GM21737 (cell line): ENCODE results near the gene GMNN.
"Not testable (repeated sequence)": the region's sequence is repeated elsewhere in the genome, so short reads cannot be mapped to it uniquely, and the experiment has no call there.

Experiments used
- ATAC-seq: cut with Tn5 transposase; IDR thresholded peaks from one replicate; pipeline ENCODE4 v1.9.1; 2021; ENCODE audit warnings: mild to moderate bottlenecking, moderate library complexity; ENCODE audit not compliant: unreplicated experiment

GMNN gene

DNA sequence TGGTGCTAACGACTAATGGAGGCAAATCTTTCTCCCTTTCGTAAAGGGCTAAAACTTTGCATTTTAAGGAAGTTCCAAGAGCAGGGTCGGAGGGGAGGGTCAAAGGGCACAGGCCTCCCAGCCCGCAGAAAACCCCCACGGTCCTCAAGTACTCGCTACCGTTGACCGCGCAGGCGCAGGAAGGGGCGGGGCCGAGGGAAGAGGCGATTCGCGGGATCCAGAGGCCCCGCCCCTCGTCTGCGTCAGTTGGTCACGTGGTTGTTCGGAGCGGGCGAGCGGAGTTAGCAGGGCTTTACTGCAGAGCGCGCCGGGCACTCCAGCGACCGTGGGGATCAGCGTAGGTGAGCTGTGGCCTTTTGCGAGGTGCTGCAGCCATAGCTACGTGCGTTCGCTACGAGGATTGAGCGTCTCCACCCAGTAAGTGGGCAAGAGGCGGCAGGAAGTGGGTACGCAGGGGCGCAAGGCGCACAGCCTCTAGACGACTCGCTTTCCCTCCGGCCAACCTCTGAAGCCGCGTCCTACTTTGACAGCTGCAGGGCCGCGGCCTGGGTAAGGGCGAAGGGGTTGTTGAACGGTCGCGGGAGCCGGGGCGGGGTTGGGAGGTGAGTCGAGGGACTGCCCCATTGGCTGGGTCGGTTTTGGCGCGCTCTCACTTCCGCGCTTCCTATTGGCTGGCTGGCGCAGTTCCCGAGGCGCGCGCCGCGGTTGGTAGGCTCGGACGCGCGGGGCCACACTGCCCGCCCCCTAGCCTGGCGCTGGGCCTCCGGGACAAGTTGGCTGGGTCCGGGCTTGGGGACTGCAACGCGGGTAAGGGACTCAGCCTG lies at the start of gene GMNN:
GMNN (plus strand) TSS at position 242 of the 824 bp plus-strand sequence. CDS start 2,310 bp downstream, outside the sequence.
- ATAC-seq: peak; percentile 91

DNA sequence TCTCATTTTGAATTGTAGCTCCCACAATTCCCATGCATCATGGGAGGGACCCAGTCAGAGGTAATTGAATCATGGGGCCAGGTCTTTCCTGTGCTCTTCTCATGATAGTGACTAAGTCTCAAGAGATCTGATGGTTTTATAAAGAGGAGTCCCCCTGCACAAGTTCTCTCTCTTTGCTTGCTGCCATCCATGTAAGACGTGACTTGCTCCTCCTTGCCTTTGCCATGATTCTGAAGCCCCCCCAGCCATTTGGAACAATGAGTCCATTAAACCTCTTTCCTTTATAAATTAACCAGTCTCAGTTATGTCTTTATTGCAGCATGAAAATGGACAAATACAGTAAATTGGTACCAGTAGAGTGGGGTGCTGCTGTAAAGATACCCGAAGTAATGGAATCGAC lies 44.1 kb upstream of the GMNN start:
- ATAC-seq: not testable (repeated sequence)

DNA sequence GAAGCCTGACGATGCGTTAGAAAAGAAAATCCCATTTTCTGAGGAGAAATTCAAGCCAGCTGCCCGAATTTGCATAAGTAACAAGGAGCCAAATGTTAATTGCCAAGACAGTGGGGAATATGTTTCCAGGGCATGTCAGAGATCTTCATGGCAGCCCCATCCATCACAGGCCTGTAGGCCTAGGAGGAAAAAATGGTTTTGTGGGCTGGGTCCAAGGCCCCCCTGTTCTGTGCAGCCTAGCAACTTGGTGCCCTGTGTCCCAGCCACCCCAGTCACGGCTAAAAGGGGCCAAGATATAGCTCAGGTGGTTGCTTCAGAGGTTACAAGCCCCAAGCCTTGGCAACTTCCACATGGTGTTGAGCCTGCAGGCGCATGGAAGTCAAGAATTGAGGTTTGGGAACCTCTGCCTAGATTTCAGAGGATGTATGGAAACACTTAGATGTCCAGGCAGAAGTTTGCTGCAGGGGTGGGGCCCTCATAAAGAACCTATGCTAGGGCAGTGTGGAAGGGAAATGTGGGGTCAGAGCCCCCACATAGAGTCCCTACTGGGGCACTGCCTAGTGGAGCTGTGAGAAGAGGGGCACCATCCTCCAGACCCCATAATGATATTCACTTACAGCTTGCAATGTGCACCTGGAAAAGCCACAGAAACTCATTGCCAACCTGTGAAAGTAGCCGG lies 43.1 kb upstream of the GMNN start:
- not testable (repeated sequence) for ATAC-seq

DNA sequence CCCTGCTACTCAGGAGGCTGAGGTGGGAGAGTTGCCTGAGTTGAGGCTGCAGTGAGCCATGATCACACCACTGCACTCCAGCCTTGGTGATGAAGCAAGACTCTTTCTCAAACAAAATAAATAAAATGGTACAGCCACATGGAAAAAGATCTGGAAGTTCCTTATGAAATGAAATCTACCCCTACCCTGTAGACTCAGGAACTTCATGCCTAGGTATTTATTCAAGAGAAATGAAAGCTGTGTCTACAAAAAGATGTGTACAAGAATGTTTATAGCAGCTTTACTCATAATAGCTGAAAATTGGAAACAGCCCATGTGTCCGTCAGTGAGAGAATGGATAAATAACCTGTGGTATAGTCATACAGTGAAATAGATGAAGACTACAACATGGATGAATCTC lies 40.6 kb upstream of the GMNN start:
- ATAC-seq: no peak

DNA sequence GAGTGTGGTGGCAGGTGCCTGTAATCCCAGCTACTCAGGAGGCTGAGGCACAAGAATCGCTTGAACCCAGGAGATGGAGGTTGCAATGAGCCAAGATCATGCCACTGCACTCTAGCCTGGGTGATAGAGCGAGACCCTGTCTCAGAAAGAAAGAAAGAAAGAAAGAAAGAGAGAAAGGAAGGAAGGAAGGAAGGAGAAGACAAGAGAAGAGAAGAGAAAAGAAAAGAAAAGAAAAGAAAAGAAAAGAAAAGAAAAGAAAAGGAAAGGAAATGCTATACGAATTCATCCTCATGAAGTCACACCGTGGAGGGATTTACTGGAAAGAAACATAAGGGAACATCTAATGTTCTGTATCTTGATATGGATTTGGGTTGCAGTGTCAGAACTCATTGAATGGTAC lies 40.0 kb upstream of the GMNN start:
- not testable (repeated sequence) for ATAC-seq

DNA sequence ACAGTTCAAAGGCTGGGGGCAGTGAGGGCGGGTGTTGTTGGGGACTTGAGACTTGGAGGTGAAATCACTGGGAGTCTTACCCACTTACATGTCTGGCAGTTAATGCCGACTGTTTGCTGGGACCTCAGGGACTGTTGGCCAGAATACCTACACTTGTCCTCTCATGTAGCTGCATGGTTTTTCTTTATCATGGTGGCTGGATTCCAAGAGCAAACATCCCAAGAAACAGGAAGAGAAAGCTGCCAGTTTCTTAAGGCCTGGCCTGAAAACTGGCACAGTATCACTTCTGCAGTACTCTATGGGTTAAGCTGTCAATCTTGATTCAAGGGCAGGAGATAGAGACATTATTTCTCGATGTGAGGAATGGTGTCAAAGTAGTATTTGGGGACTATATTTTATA lies 36.0 kb upstream of the GMNN start:
- no peak for ATAC-seq

DNA sequence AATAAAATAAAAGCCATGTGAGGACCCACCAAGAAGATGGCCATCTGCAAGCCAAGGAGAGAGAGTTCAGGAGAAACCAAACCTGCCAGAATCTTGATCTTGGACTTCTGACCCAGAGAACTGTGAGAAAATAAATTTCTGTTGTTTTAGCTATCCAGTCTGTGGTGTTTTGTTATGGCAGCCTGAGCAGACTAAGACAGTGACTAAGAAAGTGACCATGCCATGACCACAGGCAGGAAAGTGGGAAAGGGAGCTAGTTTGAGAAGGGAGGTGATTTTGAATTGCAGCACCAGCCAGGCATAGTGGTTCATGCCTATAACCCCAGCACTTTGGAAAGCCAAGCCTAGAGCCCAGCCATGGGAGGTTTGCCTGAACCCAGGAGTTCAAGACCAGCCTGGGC lies 33.9 kb upstream of the GMNN start:
- no peak for ATAC-seq

DNA sequence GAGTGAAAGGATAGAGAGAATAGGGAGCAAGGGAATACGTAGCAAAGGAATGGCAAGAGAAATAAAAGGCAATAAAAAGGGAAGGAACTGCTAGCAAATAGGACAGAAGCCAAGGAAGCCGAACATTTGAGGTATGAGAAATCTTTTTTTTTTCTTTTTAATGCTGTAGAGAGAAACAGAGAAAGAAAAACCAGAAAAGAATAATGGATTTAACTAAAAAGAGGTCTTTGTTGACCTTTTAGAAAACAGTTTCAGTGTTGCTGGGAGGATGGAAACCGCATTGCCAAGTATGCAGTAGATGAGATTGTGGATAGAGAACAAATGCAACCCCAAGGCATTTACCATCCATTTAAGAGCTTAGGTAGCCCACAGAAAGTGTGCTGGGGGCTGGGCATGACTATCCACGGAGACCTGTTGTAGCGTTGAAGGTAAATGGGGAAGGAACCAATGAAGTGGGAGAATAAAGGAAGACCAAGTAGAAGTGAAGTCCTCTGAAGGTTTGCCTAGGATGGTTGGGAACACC lies 32.5 kb upstream of the GMNN start:
- ATAC-seq: no peak

DNA sequence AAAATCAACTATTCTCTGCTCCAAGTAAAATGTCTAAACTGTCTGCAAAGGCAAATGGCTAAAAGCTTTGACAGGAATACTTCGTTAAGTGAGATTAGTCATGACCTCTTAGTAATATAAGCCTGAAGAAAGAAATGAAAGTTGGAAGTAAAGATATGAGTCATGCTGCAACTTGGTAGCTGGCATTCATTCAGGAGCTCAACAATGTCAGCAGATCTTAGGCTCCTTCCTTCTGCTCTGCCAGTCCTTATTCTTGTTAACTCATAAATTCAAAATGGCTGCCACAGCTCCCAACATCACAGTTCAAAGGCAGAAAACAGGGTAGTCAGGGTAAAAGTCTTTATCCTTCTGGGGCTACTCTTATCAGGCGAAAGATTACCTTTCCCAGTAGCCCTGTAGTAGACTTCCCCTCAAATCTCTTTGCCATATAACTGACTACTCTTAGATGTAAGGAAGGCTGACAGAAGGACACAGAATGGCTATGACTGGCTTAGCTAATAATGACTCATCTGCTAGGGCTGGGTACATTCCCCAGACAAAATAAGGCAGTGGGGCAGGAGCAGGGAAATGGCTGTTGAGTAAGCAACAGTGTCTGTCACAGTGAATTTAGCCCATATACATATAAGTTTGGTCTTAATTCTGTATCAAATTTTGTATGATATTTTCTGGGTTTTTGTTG lies 31.3 kb upstream of the GMNN start:
- peak; percentile 88 for ATAC-seq

DNA sequence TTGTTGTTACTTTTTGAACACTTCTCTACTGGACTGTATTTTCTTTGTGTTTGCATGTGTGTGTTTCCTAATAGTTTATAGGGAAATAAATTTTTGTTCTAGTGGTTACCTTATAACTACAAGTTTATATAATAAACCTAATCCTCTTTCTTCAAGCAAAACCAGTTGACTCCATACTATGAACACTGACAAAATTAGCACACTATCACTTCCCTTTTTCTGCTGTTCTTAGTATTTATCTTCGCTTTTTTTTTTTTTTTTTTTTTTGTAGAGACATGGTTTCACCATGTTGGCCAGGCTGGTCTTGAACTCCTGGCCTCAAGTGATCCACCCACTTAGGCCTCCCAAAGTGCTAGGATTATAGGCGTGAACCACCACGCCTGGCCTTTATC lies 30.8 kb upstream of the GMNN start:
- ATAC-seq: no peak

DNA sequence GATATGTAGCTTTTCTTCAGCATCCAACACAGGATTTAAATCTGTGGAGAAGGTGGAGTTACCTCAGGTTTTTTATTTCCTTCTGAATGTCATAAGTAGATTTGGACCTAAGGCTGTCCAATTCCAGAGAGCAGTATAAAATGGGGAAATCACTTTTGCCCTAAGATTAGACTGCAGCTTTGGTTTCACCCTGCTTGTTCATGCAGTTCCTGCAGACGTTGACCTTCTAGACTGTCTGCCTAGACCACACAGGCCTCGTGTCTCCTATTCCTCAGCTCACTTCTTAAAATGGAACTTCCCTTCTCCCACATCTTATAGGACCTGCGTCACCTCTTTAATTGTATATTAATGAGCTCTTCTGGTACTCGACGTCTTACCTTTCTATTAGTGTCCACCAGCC lies 29.8 kb upstream of the GMNN start:
- no peak for ATAC-seq

DNA sequence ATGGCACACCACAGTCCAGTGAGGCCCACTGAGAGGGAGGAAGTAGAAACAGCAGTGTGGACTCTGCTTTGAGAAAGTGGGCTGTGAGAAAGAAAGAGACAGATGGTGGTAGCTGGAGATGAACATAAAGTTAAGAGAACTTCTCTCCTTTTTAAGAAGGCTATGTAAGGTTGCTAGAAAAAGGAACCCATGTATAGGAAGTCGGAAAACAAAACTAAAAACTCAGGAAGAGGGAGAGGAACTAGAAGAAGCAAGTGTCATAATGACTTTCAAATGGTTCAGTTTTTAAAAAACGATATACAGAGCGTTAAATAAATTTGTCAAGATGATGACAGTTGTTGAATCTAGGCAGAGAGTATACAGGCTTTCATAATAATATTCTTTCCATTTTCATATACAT lies 25.4 kb upstream of the GMNN start:
- no peak for ATAC-seq

DNA sequence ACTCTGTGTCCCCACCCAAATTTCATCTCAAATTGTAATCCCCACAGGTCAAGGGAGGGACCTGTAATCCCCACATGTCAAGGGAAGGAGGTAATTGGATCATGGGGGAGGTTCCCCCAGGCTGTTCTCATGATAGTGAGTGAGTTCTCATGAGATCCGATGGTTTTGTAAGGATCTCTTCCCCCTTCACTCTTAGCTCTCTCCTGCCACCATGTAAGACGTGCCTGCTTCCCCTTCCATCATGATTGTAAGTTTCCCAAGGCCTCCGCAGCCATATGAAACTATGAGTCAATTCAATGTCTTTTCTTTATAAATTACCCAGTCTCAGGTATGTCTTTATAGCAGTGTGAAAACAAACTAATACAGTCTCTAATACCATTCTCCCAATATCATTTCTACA lies 23.9 kb upstream of the GMNN start:
- not testable (repeated sequence) for ATAC-seq

DNA sequence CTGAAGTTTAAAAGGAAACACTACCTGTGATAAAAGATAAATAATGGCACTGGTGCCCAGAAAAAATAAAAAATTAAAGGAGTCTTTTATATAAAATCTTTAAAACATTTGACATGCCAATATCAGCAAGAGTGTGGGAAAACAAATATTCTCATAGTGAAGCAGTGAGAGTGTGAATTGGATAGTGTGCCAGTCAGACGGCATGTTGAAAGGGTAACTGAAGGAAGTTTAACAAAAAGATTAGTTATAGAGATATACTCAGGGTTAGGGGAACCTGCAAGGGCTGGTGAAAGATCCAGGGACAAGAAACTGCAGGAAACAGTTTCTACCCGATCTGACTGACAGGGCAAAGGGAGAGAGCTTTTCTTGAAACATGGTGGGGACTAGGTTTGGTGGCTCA lies 22.2 kb upstream of the GMNN start:
- no peak for ATAC-seq

DNA sequence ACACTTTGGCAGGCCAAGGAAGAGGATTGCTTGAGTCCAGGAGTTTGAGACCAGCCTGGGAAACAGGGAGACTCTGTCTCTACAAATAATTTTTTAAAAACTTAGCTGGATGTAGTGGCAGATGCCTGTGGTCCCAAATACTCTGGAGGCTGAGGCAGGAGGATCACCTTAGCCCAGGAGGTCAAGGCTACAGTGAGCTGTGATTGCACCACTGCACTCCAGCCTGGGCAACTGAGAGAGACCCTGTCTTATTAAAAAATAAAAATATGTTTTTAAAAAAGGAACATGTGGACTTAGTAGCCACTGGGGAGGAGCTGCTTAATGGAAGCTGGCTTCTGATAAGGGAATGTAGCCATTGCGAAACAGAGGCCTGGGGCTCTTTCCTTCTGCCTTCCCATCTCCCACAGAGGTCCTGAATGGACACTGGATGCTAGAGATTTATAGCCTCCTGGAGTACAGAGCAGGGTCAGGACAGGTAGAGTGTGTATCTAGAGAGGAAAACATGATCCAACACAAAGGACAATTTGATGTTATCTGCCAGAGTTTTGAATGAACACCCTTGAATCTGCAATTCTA lies 21.7 kb upstream of the GMNN start:
- no peak for ATAC-seq

DNA sequence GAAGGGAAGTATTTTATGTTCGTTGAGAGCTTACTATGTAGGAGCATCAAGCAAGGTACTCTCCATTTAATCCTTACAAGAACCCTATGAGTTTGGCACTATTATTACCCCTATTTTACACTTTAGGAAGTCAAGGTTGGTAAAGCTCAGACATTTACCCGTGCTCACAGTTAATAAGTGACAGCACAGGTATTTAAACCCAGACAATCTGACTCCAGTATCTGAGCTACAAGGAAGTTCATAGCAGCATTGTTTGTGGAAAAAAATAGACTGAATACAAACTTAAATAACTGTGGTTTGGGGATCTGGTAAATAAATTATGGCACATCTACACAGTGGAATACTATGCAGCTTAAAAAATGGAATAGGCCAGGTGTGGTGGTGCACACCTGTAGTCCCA lies 21.2 kb upstream of the GMNN start:
- no peak for ATAC-seq

DNA sequence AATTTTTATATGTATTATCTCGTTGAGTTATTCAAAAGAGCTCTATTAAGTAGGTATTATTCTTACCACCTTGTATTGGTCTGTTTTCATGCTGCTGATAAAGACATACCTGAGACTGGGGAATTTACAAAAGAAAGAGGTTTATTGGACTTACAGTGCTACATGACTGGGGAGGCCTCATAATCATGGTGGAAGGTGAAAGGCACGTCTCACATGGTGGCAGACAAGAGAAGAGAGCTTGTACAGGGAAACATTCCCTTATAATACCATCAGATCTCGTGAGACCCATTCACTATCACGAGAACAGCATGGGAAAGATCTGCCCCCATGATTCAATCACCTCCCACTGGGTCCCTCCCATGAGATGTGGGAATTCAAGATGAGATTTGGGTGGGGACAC lies 20.4 kb upstream of the GMNN start:
- not testable (repeated sequence) for ATAC-seq

DNA sequence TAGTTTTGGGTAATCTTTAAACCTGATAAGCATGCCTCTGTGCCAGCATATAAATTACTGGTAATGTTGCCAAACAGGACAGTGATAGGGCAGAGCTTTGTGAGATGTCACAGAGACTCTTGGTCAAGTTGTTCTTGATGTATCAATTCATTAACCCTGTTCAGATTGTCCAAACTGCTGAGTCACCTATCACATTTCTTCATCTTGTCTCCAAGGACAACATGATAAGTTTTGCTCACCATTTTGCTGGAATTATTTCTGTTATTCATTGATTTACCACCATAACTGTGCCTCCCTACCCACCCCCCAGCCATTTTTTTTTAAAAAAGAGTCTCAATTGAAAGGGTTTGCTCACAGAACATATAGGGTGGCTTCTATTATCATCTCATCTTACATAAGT lies 19.5 kb upstream of the GMNN start:
- ATAC-seq: no peak

DNA sequence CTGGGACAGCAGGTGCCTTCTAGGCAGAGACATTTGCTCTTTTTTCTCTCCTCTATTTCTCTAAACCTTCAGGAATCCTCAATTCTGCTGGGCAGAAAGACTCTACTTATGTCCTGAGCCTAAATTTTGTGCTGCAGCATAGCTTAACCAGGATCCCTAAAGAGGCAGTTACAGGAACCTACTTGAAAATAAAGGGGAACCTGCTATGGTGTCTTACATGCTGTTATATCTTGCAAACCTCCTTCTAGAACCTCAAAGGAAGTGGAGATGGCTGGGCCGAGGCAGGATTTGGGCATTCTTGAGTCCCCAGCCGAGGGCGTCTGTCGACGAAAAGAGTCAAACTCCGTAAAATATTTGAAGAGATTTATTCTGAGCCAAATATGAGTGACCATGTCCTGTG lies 17.1 kb upstream of the GMNN start:
- no peak for ATAC-seq

DNA sequence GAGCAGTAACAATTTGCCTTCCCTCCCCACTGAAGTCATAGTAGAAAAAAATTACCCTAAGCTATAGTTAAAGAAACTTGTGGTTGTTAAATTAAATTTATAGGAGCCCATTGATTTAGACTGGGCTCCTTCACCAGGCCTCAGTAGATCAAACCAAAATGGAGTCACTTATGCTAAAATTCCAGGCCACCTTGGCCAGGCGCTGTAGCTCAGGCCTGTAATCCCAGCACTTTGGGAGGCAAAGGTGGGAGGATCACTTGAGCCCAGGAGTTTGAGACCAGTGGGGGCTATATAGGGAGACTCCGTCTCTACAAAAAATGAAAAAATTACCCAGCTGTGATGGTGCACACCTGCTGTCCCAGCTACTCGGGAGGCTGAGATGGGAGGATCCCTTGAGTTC lies 15.0 kb upstream of the GMNN start:
- no peak for ATAC-seq

DNA sequence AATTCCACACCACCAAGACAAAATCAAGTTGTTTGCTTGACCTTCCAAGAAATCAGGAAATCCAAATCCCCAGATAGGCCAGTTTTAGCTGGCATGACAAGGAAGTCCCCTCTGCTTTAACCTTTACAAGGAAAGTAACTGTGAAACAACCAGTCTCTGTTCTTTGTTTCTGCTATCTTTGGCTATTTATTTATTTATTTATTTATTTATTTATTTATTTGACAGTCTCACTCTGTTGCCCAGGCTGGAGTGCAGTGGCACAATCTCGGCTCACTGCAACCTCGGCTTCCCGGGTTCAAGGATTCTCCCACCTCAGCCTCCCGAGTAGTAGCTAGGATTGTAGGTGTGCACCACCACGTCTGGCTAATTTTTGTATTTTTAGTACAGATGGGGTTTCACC lies 14.5 kb upstream of the GMNN start:
- no peak for ATAC-seq
